ENCODE data around the gene KPNB1.

DNA sequence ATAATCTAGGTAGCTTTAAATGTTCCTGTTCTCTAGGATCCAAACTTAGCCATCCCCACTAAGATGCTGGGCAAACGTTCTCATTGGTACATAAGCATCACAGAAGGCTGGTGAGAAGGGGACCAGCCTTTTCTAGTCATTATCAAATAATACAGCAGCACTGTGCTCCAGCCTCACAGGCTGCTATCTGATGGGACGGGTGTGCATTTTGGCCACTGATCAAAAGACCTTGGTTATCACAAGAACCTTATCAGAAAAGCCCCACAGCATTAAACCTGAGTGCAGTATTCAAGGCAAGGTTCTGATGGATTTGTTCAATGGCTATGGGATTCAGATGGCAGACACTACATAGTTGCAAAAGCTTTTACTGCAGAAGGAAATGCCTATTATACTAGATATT lies 19.1 kb upstream of the KPNB1 start:
- TF ChIP-seq POLR2A (IDR thresholded peaks at IDR 0.05): no peak
- TF ChIP-seq, protein P1, sequence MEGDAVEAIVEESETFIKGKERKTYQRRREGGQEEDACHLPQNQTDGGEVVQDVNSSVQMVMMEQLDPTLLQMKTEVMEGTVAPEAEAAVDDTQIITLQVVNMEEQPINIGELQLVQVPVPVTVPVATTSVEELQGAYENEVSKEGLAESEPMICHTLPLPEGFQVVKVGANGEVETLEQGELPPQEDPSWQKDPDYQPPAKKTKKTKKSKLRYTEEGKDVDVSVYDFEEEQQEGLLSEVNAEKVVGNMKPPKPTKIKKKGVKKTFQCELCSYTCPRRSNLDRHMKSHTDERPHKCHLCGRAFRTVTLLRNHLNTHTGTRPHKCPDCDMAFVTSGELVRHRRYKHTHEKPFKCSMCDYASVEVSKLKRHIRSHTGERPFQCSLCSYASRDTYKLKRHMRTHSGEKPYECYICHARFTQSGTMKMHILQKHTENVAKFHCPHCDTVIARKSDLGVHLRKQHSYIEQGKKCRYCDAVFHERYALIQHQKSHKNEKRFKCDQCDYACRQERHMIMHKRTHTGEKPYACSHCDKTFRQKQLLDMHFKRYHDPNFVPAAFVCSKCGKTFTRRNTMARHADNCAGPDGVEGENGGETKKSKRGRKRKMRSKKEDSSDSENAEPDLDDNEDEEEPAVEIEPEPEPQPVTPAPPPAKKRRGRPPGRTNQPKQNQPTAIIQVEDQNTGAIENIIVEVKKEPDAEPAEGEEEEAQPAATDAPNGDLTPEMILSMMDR (IDR thresholded peaks at IDR 0.05): no peak
